SU-DHL-6 (cell line): ENCODE results near the gene RAET1G.
"Not testable (repeated sequence)": the region's sequence is repeated elsewhere in the genome, so short reads cannot be mapped to it uniquely, and the experiment has no call there.

Source experiments
- EZH2phosphoT487 ChIP-seq: fragments of 200-600 bp; sonication (generic), shearing (Covaris generic); conservative IDR thresholded peaks from 2 replicates; pipeline ENCODE4 v1.6.1; 2018; ENCODE audit warnings: mild to moderate bottlenecking, antibody characterized with exemption, low read length, moderate library complexity, mixed read lengths
- TF ChIP-seq, protein P1 (sequence below): fragments of 200-600 bp; sonication (generic); IDR thresholded peaks from one replicate; pipeline ENCODE4 v1.5.1; 2017; ENCODE audit warnings: antibody characterized with exemption, mild to moderate bottlenecking, low read length, moderate library complexity; ENCODE audit not compliant: insufficient read depth, poor library complexity, severe bottlenecking

DNA sequence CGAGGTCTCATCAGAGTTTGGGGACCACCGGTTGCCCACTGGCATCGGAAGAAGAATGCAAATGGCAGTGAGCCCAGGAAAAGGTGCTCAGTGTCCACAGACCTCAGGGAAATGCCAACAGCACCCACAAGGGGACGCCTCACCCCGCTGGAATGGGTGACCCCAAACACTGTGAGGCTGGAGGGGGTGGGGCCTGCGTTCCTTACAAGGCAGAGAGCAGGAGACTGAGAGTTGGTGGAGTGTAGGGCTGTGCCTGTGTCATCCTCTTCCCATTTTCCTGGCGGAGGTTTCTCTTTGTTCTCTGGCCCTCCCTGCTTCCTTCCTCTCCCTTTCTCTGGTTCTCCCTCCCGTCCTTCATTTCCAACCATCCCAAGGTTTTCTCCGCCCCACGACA lies 31.0 kb upstream of the RAET1G start:
- TF ChIP-seq, protein P1, sequence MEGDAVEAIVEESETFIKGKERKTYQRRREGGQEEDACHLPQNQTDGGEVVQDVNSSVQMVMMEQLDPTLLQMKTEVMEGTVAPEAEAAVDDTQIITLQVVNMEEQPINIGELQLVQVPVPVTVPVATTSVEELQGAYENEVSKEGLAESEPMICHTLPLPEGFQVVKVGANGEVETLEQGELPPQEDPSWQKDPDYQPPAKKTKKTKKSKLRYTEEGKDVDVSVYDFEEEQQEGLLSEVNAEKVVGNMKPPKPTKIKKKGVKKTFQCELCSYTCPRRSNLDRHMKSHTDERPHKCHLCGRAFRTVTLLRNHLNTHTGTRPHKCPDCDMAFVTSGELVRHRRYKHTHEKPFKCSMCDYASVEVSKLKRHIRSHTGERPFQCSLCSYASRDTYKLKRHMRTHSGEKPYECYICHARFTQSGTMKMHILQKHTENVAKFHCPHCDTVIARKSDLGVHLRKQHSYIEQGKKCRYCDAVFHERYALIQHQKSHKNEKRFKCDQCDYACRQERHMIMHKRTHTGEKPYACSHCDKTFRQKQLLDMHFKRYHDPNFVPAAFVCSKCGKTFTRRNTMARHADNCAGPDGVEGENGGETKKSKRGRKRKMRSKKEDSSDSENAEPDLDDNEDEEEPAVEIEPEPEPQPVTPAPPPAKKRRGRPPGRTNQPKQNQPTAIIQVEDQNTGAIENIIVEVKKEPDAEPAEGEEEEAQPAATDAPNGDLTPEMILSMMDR: not testable (repeated sequence)
- TF ChIP-seq EZH2phosphoT487: not testable (repeated sequence)
